ENCODE data around the gene GALNT5. TPM values are rescaled to one million over a fixed set of nuclear protein-coding genes. Genes with fewer than 3 reads are reported as not detected.
"Not testable (repeated sequence)": the region's sequence is repeated elsewhere in the genome, so short reads cannot be mapped to it uniquely, and the experiment has no call there.

The GALNT5 gene, protein sequence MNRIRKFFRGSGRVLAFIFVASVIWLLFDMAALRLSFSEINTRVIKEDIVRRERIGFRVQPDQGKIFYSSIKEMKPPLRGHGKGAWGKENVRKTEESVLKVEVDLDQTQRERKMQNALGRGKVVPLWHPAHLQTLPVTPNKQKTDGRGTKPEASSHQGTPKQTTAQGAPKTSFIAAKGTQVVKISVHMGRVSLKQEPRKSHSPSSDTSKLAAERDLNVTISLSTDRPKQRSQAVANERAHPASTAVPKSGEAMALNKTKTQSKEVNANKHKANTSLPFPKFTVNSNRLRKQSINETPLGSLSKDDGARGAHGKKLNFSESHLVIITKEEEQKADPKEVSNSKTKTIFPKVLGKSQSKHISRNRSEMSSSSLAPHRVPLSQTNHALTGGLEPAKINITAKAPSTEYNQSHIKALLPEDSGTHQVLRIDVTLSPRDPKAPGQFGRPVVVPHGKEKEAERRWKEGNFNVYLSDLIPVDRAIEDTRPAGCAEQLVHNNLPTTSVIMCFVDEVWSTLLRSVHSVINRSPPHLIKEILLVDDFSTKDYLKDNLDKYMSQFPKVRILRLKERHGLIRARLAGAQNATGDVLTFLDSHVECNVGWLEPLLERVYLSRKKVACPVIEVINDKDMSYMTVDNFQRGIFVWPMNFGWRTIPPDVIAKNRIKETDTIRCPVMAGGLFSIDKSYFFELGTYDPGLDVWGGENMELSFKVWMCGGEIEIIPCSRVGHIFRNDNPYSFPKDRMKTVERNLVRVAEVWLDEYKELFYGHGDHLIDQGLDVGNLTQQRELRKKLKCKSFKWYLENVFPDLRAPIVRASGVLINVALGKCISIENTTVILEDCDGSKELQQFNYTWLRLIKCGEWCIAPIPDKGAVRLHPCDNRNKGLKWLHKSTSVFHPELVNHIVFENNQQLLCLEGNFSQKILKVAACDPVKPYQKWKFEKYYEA
- 25.6 and 27.1 TPM in 2 replicates for total RNA-seq
- polyA plus RNA-seq (2012): 14.4 TPM

DNA sequence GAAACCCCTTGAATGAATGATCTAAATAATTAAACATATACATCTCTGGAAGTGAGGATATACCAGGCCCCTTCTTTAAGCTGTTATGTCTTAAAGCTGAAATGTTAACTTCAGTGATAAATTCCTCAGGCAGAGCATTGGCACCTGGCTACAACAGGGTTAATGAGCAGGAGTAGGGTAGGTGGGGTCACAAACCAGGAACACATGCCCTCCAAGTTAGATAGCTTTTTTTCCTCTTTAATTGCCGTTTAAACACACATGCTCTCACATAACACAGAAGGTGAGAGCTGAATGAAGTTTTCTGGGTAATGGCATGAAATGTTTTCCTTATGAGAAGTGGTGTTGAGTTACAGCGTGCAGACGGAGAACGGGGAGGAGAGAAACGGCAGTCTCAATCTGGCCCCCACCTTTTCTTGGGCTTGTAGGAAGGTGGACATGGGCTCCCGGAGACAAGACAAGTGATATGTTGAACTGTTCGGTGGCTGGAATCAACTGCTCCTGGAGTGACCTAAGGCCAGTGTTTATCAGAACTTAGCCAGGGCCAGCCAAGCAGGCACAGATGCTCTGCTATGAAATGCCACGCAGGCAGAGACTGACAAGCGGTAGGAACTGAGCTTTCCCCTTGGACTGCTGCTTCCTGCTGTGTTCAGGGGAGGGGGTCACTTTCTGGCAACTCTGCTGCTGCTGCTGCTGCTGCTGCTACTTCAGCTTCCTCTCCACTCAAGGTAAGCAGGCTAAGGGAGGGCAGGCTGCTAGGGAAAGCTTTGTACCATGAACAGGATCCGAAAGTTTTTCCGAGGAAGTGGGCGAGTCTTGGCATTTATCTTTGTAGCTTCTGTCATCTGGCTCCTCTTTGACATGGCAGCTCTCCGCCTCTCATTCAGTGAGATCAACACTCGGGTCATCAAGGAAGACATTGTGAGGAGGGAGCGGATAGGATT, at the start of gene GALNT5:
Gene GALNT5, plus strand, starts transcription at position 394 of the 941 bp plus-strand sequence. Its CDS starts 378 bp downstream, at position 772.
- DNase-seq (ENCODE audit: low read depth): peak; percentile 63

DNA sequence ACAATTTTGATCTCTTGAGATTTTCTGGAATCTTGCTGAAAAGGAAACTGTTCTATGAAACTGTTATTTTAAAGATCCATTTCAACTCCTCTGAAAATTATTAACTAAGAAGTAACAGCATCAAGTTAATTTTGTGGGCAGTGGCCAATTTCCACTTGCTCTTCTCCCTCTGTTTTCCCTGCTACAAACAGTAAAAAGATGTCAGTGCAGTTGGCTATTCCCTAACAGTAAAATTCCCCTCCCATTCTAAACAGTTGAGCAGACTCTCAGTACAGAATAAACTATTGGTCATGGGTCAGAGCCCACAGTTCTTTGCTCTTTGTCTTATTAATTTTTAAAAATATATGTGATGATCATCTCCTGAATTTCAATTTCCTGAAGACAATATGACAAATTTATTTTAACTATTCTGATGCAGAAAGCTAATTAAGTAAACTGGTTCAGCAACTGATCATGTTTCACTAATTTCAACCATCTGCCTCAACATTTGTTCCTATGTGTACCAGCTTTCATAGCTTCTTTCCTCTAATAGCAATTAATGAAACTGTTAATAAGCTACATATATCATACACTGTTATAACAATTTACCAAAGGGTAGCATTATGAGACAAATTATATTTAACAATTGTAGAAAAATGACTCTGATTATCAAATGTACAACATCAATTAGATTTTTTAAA, 41.1 kb upstream of the GALNT5 start:
- no peak for DNase-seq (ENCODE audit: low read depth)

DNA sequence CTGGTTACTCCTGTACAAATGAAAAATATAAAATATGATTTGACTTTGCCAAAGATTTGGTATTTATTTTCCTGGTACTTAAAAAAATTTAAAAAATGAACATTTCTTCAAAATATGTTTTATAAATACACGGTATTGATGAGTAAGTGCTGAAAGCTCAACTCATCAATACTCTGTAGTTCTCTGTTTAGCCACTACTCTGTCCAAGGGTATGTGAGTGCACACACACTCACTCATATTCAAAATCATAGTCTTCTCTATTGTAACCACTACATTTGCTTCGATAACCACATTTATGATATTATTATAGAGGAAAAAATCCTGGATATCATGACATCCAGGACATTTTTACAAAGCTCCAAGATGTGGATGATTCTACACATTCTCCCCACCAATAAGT, 40.1 kb upstream of the GALNT5 start:
- no peak for DNase-seq (ENCODE audit: low read depth)

DNA sequence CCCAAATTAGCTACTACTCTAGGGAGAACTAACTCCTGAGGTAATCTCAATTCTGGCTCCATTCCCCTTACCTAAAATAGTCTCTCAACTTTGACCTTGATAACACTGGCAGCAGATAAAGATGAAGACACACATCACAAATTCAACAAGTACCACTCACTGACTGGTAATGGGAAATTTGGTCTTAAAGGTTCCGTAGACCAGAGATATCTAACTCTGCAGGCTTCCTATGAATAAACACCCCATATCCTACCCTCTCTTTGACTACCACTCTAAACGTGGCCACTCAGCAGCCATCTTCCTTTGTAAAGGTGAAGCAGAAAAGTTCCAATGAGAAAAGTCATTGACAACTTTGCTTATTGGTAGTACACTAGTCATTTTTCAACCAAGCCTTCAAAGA, 38.6 kb upstream of the GALNT5 start:
- no peak for DNase-seq (ENCODE audit: low read depth)

DNA sequence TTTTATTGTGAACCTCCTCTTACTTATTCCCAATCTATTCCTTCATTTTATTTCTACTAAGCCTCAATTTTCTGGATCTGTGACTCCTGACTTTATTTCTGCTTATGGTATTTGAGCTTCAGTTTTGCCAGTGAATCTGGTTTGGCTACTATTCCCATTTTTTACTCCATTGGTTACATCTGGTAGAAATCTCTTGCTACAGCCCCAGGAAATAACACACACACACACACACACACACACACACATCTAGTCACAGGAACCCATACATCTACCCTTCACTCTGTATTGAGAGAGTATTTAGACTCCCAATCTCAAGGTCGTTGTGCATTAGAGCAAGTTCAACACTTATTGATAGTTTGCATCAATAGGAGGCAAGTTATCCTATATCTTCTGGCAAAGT, 37.0 kb upstream of the GALNT5 start:
- no peak for DNase-seq (ENCODE audit: low read depth)

DNA sequence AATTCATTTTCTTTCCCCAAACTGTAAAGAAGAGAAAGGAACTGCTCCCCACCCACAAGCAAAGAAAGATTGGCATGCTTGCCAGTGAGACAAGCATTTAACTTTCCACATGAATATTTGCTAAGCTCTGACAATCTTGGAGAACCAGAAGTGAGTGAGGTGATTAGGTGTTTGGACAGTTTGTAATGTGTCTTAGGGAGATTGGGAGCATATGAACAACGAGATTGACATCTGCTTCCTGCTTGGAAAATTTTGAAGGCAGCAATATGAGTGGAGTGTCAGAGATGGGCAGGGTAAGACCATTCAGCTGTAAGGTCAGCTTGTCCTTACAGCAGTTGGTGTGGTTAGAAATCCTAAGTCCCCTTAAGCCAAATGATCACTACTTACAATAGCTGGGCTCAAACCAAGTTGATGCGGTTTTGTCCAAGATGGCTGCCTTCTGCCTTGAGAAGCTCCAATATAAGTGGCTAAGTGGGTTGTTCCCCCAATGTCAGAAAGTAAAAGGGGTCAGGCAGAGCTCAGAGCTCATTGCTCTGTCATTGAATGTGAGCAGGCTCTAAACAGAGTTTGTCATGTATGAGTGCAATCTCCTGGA, 36.0 kb upstream of the GALNT5 start:
- DNase-seq (ENCODE audit: low read depth): peak; percentile 51

DNA sequence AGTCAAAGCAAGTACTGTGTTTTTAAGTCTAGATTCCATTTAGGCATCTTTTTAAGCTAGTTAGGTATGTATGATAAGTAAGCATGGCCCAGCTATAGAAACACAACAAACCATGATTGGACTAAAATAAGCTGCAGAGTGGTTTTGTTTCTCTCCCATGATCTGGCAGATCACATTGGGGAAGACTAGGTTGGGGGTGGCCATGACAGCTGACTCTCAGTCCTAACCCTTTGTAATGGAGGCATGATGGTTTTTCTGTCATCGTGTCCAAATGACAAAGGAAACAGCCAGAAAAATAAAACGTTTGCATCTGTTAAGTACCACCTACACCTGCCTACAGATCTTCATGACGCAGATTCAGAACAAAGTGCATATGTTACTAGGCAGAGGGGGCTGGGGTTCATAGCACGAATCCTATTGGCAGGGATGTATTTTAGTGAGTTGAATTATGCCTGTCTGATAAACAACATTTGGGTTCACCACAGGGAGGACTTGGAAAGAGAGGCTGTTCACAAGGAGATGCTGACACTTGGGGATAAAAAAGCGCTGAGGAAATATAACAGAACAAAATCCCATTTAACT, 33.8 kb upstream of the GALNT5 start:
- no peak for DNase-seq (ENCODE audit: low read depth)

DNA sequence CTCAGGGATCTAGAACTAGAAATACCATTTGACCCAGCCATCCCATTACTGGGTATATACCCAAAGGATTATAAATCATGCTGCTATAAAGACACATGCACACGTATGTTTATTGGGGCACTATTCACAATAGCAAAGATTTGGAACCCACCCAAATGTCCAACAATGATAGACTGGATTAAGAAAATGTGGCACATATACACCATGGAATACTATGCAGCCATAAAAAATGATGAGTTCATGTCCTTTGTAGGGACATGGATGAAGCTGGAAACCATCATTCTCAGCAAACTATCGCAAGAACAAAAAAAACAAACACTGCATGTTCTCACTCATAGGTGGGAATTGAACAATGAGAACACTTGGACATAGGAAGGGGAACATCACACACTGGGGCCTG, 33.1 kb upstream of the GALNT5 start:
- not testable (repeated sequence) for DNase-seq (ENCODE audit: low read depth)

DNA sequence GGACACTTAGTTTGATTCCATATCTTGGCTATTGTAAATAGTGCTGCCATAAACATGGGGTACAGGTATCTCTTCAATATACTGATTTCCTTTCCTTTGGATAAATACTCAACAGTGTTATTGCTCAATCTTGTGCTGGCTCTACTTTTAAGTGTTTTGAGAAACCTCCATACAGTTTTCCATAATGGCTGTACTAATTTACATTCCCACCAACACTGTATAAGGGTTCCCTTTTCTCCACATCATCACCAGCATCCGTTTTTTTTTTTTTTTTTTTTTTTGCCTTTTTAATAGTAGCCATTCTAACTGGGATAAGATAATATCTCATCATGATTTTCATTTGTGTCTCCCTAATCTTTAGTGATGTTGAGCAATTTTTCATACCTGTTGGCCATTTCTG, 29.9 kb upstream of the GALNT5 start:
- DNase-seq (ENCODE audit: low read depth): no peak

DNA sequence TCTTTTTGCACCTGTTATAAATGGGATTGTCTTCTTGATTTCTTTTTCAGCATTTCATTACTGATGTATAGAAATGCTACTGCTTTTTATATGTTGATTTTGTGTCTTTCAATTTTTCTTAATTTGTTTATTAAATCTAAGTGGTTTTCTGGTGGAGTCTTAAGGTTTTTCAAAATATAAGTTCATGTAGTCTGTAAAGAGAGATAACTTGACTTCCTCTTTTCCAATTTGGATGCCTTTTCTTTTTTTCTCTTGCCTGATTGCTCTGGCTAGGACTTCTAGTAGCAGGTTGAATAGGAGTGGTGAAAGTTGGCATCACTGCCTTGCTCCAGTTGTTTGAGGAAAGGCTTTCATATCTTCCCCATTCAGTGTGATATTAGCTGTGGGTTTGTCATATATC, 28.6 kb upstream of the GALNT5 start:
- no peak for DNase-seq (ENCODE audit: low read depth)

DNA sequence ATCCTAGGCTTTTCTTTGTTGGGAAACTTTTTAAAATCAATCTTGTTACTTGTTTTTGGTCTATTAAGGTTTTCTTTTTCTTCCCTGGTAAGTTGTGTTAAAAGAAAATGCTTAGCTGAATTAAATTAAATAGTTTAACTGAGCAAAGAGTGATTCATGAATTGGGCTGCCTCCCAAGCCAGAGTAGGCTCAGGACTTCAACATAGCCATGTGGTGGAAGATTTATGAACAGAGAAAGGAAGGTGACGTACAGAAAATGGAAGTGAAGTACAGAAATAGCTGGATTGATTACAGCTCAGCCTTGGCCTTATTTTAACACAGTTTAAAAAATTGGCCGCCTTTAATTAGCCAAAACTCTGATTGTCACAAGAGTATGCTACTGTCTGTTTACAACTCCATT, 27.9 kb upstream of the GALNT5 start:
- peak; percentile 49 for DNase-seq (ENCODE audit: low read depth)

DNA sequence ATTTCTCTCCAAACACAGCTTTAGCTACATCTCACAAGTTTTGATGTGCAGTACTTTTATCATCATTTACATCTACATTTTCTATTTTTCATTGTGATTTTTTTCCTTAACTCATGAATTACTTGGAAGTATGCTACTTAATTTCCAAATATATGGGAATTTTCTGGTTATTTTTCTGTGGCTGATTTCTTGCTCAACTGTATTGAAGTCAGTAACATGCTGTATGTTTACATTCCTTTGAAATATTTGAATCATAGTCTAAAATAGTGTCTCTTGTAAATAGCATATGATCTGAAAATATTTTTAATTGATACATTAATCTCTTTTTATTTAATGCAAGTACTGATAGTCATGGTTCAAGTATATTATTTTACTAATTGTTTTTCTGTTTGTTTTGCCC, 26.0 kb upstream of the GALNT5 start:
- DNase-seq (ENCODE audit: low read depth): no peak

DNA sequence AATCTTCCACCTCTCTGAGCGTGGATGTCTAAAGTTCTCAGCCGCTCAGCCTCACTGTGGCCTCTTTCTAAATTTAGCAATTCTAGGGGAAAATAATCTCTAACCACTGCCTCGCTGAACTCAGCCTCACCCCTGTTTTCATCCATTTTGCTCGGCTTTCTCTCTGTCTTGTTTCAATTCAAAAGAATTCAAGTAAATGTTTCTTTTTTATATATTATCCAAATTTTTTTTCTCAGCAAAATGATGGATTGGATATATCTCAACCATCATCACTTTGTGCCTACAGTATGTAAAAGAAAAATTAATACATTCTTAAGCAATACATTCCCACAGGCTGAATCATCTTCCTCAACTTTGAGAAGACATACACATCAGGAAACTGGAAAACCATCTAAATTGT, 24.0 kb upstream of the GALNT5 start:
- peak; percentile 45 for DNase-seq (ENCODE audit: low read depth)

DNA sequence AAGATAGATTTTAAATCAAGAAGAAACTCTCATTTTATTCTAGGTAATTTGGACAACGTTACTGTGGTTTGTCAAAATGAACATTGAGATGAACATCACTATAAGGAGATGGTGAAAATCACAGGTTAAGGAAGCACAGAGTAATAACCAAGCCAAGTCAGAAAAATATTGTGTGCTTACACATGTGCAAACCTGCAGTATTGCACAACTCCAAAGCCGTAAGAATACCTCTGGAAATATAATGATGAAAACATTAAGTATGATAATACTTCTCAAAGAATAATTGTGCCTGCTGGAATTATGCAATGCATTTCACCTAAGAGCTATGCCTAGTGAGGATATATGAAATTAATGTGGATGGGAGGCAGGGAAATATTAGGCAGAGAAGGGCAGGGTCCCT, 21.1 kb upstream of the GALNT5 start:
- no peak for DNase-seq (ENCODE audit: low read depth)

DNA sequence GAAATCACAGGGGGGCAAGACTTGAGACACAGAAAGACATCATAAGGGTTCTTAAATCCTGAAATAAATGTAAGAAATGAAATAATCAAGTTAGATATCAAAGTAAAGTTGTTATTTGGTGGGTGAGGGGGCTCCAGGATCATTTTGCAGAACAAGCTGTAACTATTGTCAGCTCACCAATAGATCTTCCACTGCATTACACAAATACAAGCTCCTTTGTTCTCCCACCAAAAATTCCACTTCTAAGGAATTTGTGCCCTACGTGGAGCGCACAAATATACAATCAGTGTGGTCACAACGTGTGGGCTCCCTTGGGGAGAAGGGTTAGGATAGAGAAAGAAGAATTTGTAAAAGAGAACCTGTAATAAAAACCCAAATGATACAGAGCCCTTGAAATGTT, 19.2 kb upstream of the GALNT5 start:
- DNase-seq (ENCODE audit: low read depth): no peak

DNA sequence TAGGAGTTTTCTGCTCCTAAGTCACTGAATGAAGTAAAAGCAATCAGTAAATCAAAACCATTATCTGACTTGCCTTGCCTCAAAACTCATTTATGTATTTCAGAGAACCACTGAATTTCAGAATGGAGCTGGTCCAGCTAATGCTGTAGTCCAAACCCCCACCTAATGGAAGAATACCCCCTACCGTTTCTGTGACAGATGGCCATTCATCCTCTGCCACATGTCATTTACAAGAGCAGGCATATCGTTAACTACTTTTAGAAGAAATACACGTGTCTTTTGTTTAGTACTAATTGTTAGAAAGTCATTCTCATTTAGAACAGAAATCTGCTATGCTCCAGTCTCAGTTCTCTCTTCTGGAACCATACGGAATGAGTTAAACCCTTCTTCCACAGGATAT, 12.8 kb upstream of the GALNT5 start:
- no peak for DNase-seq (ENCODE audit: low read depth)

DNA sequence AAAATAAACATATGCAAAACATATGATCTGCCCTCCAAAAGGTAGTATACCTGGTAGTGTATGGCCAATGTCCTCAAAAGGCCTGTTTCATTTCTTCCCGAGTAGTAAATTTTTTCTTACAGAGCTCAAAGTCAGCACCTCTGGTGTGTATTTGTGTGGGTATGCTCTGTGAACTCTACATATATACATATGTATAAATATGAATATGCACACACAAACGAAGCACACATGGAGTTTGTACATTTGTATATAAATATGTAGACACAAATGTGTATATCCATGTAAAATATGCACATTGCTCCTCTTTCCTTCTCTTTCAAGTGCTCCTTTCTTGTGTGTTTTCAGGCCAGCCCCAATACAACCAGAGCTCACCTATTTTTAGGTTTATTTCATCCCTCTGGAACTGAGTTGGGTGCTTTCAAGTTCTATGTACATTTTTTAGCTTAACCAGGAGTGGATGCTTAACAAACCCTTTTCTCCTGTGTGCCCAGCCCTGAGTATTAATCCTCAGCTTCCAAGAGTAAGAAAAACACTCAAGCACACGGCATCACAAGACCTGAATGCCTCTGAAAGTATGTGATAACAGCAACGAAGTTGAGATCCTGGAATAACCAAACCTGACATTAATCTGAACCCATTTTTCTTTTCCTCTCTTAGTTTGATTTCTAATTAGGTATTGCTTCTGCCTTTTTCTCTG, 12.2 kb upstream of the GALNT5 start:
- no peak for DNase-seq (ENCODE audit: low read depth)

DNA sequence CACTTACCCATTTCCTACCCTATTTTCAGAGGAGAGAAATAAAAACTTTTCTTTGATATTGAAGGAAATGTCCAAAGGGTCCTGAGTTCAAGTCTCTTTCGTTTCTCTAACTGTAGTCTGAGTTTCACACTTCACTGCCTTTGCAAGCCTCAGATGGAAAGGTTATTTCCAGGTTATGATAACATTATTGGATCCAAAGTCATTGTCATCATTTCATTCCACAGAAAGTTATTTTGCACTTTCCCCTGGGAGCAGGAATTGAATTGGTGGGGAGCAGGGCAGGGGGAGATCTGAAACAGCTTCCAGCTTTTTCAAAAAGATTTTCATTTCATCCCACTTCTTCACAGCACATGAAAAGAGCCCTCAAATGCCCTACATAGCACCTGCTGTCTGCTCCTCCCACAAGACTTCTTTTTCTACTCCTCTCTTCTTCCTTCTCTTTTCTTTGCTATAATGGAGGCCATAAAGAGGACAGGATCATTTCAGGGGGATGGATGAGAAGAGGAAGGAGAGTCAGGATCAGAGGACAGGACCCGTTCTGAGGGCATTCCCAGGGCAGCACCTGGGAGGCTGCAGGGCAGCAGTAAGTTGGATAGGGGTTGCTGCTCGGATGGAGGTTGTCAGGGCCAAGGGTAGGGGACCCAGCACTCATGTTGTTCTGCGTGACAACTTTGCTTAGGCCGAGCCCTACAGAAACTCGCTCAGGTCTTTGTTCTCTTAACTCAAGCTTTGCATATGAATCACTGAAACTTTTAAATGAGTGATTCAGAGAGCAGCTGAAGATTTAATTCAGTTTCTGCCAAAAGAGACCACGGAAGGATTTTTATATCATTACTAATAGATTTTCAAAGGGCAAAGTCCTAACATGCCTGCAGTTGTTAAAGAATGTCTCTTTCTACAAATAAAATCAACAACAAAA, 11.4 kb upstream of the GALNT5 start:
- peak; percentile 85 for DNase-seq (ENCODE audit: low read depth)

All from myocyte (in vitro differentiated cells).